Right hindlimb (tissue), 1 donor: ENCODE measurements around the gene CD300H.

Source experiments
- DNase-seq: peaks from one replicate; pipeline ENCODE4 v3.0.0-alpha.2; 2018

CD300H gene

GRCh38 chr17:74547736-74548135 is 19.6 kb downstream of the CD300H start:
- no peak for DNase-seq

- DNase-seq, result no peak
These were observed 20.0 kb downstream of the CD300H start for GRCh38 chr17:74547264-74547663.

DNA sequence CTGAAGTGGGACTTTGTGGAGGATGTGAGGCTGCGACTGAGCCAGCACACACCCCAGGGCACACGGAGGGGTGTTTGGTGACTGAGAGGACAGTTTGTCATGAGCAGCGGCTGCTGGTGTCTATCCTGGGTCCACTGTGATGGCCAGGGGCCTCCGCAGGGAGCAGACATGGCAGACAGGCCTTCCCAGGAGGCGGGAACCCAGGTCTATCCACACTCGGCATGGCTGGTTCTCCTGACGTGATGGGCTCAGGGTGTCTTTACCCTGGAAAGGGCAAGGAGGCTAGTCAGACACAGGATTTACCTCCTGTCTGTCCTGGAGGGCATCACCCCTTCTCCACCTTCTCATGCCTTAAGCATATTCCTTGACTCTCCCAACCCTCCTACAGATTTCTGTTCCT is 20.7 kb downstream of the CD300H start:
- DNase-seq, result no peak

GRCh38 chr17:74545843-74546230 is 21.5 kb downstream of the CD300H start, which contains the start of gene CD300C:
TSS of gene CD300C (minus strand) at chr17:74546115. CDS start at chr17:74545782, 333 bp downstream.
- DNase-seq, result no peak

DNA sequence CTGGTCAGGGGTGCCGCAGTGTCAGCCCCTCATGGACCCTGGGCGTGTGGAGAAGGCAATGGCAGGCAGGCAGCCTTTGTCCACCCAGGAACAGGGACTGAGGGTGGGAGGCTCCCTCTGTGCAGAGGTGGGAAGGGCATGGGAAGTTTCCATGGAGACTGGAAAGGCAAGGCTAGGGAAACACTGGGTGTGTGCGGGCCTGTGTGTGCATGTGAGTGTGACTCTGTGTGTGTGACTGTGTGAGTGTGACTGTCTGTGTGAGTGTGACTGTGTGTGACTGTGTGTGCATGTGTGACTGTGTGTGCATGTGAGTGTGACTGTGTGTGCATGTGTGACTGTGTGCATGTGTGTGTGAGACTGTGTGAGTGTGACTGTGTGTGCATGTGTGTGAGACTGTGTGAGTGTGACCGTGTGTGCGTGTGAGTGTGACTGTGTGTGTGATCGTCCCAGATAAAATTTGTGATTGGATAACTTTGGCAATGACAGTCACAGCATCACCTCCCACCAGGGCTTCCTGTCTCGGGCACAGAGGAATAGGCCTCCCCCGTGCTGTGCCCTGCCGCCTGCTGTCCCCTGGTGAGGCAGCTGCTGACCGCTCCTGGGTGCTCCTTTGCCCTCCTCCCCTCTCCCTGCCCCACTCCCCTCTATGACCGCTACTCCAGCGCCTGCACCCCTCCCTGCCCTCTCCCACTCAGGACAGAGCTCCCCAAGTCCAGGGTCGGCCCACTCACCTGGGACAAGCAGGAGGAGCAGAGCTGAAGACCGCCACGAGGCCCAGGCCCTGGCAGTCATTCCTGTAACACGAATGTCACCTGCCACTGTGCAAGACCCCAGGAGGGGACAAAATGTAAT is 22.1 kb downstream of the CD300H start:
- no peak for DNase-seq

DNA sequence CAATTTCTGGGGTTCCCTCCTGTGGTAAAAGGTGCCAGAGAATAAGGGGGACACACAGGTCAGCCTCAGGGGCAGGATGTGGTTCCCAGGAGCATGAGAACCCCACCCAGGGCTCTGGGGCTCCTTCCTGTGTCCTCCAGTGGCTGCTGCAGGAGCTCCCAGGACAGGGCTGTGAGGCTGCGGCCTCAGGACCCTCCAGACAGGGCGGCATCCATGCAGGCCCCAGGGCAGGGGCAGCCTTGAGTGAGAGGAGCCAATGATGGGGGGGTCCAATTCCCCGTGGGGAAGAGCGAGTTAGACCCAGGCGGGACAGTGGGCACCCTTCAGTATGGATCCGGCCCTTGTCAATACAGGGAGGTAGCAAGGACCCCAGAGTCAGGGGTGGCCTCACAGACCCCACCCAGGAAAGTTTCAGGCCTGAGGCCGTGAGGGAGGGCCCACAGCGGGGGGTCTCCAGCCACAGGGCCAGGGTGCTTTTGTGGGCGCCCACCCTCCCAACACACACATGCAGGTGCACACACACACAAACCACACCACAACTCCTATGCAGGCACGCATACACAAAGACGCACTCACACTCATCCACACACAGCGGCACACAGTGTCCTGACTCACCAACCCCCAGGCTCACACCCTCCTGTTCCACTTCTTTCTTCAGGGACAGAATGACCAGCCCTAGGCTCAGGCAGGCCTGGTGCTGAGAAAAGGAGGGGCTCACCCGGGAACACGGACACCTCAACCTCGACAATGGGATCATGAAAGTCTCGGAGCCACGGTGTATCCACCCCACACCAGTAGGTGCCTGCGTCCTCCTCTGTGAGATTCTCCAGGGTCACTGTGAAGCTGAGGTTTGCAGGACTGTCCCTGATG is 23.2 kb downstream of the CD300H start:
- DNase-seq, result no peak

- DNase-seq, result no peak
These were observed 23.9 kb downstream of the CD300H start for GRCh38 chr17:74543406-74543805.

- no peak for DNase-seq
These were observed 24.5 kb downstream of the CD300H start for GRCh38 chr17:74542727-74543383.

DNA sequence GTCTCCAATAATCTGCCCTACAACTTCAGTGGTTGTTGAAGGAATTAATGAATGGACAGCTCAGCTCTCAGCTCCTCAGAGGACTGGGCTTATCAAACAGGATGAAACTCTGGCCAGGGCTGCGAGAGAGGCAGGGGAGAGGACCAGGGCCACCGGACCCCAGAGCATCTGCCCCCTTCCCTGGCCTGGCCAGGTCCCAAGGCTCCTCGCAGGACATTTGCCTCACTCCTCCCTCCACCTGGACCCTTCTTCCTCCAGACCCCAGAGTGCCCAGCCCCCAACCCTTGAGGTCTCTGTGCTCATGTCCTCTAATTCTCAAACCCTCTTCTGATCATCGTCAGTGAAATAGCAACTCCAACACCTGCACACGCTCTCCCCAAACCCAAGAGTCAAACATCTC is 25.1 kb downstream of the CD300H start:
- no peak for DNase-seq

DNA sequence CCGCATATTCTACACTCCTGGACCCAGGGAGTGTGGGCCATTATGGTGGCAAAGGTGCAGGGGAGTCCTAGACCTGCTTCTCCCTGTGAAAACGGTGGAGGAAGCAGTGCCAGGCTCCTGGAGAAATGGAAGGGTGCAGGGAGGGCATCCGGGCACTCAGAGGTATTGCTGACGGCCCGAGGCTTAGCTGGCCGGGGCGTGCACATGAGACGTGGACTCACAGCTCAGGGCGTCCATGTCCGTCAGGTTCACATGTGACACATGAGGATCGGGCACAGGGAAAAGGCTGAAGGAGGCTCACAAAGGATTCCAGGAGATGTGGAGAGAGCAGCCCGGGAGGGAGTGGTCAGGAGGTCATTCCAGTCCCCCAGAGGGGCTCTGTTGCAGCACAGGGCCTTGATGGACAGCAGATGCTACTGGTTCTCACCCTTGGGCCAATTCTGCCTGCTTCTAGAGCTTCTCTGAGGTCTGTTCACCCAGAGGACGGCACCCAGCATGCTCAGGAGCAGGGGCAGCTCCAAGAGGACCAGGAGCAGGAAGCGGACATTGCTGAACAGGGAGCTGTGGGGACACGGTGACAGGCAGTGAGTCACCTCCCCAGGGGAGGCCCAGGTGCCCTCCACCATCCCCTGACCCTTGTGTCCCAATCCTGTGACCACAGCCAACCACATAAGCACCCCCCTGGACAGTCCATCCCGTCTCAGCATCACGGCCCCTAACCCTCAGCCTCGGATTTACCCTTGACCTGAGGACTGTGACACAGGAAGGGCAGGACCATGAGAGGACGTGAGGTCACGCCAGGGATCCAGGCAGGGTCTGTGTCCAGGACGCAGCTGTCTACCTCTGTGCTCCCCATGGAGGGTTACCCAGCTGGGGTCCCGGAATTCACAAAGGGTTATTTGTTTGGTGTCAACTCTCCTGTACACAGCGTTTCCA is 25.9 kb downstream of the CD300H start:
- DNase-seq, result no peak

DNA sequence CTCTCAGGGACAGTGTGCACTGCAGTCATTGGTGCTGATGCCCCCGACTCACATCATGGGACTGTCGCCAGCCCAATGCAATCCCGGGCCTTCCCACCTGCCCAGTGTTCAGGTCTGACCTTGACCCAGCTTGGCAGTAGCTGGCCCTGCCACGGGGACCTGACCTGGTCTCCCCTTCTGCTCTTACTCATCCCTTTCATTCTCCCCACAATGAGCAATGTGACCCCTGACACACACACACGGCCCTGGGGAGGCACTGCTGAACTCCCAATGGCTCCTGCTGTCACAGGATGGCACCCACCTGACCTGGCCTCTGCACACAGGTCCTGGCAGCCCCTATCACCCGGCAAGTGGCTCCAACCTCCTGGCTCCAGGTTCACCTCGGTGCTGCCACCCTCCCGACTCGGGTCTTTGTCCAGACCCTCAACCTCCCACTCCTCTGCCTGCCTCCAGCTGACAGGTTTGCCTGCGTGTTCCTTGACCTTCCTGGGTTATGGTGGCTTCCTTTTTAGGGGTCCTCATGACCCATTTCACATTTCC is 28.0 kb downstream of the CD300H start:
- no peak for DNase-seq

DNA sequence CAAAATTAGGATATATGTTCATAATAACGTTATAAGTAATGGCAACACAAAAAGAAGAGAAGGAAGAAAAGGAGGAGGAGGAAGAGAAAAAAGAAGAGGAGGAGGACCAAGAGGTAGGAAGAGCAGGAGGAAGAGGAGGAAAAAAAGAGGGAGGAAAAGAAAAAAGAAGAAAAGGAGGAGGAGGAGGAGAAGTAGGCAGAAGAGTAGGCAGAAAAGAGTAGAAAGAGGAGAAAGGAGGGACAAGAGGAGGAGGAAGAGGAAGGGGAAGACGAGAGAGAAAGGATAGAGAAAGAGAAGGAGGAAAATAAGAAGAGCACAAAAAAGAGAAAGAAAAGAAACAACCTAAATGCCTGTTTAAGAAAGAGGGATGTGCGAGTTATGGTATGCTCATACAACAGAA is 30.4 kb downstream of the CD300H start:
- DNase-seq, result no peak

DNA sequence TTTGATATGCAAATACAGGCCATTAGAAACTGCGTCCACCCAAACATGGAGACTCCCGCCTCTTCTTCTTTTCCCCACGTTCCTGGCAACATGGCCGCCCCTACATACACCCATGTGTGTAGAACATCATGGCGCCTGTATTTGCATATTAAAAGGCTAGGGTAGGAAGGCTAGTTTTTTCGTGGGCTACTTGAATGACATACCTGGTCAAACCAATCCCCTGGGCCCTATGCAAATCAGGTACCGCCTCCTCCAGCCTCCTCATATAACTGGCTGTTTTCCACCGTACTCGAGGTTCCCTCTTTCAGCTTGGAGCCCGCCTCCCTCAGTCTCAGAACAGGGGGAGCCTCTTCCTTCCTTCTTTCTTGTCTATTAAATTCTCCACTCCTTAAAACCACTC is 35.2 kb downstream of the CD300H start:
- no peak for DNase-seq

GRCh38 chr17:74531231-74531761 is 36.0 kb downstream of the CD300H start, which contains the start of gene CD300LB:
TSS of gene CD300LB (minus strand) at chr17:74531475. CDS start at chr17:74531350, 125 bp downstream.
- no peak for DNase-seq

GRCh38 chr17:74530831-74531150 is 36.5 kb downstream of the CD300H start:
- DNase-seq, result no peak

- DNase-seq, result no peak
These were observed 38.1 kb downstream of the CD300H start for GRCh38 chr17:74529243-74529642.

GRCh38 chr17:74528491-74529199 is 38.7 kb downstream of the CD300H start:
- no peak for DNase-seq

DNA sequence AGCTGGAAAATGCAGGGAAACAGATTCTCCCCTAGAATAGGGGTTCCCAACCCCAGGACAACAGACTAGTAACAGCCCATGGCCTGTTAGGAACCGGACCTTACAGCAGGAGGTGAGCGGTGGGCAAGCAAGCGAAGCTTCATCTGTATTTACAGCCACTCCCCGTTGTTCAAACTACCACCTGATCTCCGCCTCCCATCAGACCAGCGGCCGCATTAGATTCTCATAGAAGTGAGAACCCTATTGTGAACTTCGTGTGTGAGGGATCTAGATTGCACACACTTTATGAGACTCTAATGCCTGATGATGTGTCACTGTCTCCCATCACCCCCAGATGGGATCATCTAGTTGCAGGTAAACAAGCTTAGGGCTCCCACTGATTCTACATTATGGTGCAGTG is 39.6 kb downstream of the CD300H start:
- DNase-seq, result no peak

DNA sequence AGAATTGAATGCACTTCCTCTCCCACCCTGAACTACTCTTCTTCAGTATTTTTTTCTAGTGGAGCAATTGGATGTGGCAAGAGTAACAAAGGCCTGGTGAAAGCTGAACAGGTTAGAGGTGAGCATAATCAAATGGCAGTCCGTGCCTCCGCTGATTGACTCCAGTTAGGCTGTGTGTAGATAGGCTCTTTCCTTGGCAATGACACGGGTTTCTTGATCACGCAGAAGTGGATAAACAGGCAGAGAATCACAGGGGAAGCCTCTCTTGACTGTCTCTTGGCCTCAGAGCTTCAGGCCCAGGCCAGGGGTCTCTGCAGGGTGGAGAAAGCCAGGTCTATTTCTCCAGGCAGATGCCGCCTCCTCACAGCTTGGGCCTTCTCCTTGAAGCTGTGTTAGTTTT is 40.2 kb downstream of the CD300H start:
- no peak for DNase-seq

DNA sequence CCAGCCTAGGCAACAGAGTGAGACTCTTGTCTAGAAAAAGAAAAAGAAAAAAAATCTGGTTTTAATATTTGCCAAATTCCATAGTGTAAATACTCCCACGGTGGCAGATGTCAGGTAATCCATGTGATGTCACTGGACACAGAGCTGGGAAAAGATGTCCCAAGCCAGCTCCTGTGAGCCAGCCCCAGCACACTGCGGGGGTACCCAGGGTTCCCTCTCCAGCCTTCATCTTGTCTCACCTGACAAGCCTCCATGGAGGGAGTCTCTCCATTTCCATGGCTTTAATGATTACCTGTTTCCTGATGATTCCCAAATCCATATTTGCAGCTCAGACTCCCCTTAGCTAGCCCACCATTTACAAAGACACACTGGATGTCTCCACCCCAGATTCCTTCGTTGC is 40.6 kb downstream of the CD300H start:
- no peak for DNase-seq

GRCh38 chr17:74525781-74526288 is 41.5 kb downstream of the CD300H start:
- DNase-seq, result no peak
